Spleen (tissue), 3 donors: ENCODE results near the gene GALNTL6.

Source experiments
- POLR2A ChIP-seq, 3 donors: fragments of 450-650 bp; IDR thresholded peaks; one replicate each; pipeline ENCODE4 v1.5.1; 2017; ENCODE audit warnings: antibody characterized with exemption in 3 of 3, mild to moderate bottlenecking in 1 of 3
- POLR2AphosphoS5 ChIP-seq, 3 donors: sonication (generic); formaldehyde crosslinking; IDR thresholded peaks; one replicate each; pipeline ENCODE4 v1.5.1; 2017; ENCODE audit warnings: antibody characterized with exemption in 3 of 3

DNA sequence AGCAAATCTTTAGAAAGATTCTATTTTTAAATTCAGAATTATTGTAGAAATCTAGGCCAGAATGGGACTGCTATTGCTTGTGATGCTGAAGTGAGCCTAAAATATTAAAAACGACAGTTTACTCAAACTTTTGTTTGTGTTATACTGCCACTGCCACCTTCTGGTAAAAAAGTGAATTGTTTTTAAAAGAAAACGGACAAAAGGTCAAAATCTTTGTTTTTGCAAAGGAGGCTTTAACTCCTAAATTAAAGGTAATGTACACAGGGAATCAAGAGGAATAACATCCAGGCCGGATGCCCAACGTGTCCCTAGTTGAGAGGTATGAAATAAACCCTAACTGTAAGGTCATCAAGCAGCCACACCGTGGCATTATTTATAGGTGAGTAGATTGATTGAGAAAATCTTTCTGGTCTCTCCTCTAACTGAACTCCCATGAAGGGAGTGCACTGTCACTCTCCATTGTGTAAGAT lies 1017.1 kb downstream of the GALNTL6 start:
- no peak for TF ChIP-seq POLR2A (IDR thresholded peaks at IDR 0.05)
- no peak for TF ChIP-seq POLR2AphosphoS5 (IDR thresholded peaks at IDR 0.05)
